ENCODE results near the gene PFAS. TPM values are rescaled to one million over a fixed set of nuclear protein-coding genes. Genes with fewer than 3 reads are reported as not detected.

Gene PFAS
- total and polyA plus RNA-seq, 3 donors from 2014 or later: 17.6 to 40.5 (median 33.3) TPM

- H3K9me3 ChIP-seq: no peaks in the 10 kb centered on the region
- peaks cover 6% of the 10 kb centered on the region for H3K4me1 ChIP-seq
- H3K27ac ChIP-seq: no peak overlapping the region
- intact Hi-C loops (cut with DNase I; ENCODE audit: low total_unique reads): no loop called here
- no peaks in the 10 kb centered on the region for H3K27me3 ChIP-seq
- TF ChIP-seq CTCF (IDR thresholded peaks at IDR 0.05): no peak
- no peak for TF ChIP-seq POLR2A (IDR thresholded peaks at IDR 0.05)
- no peak for DNase-seq
- H3K4me3 ChIP-seq: no peak overlapping the region
- 56 to 81% methylated on average over 7 to 13 of the region's 13 CpGs for WGBS, 2 donors
- H3K36me3 ChIP-seq (ENCODE audit: low read depth, missing control alignments): no peaks in the 10 kb centered on the region
Observed at GRCh38 chr17:8312251-8312650, 63.2 kb downstream of the PFAS start.

GRCh38 chr17:8312726-8313600 is 63.9 kb downstream of the PFAS start:
- peaks cover 6% of the 10 kb centered on the region for H3K4me1 ChIP-seq
- no peak overlapping the region for H3K27ac ChIP-seq
- no peaks in the 10 kb centered on the region for H3K36me3 ChIP-seq (ENCODE audit: low read depth, missing control alignments)
- no peak overlapping the region for H3K4me3 ChIP-seq
- no peaks in the 10 kb centered on the region for H3K9me3 ChIP-seq
- WGBS, 2 donors: 61 to 65% methylated on average over 5 to 15 of the region's 16 CpGs
- TF ChIP-seq POLR2A (IDR thresholded peaks at IDR 0.05): no peak
- no peak for TF ChIP-seq CTCF (IDR thresholded peaks at IDR 0.05)
- intact Hi-C loops (cut with DNase I; ENCODE audit: low total_unique reads): no loop called here
- DNase-seq: no peak
- no peaks in the 10 kb centered on the region for H3K27me3 ChIP-seq

GRCh38 chr17:8314797-8315763 is 66.0 kb downstream of the PFAS start:
- no peak for DNase-seq
- Histone ChIP-seq H3K36me3 (ENCODE audit: low read depth, missing control alignments) (no peaks in the 10 kb centered on the region), H3K4me1 (peaks cover 6% of the 10 kb centered on the region), H3K27me3 (no peaks in the 10 kb centered on the region), H3K4me3 (peak overlapping the region in 1 of 2 donors; percentile 1), H3K27ac (no peak overlapping the region), H3K9me3 (no peaks in the 10 kb centered on the region)
- intact Hi-C loops (cut with DNase I; ENCODE audit: low total_unique reads): no loop called here
- TF ChIP-seq CTCF (IDR thresholded peaks at IDR 0.05): no peak
- no peak for TF ChIP-seq POLR2A (IDR thresholded peaks at IDR 0.05)
- WGBS, 2 donors: 4 to 10% methylated on average over 26 to 29 of the region's 29 CpGs

- DNase-seq: no peak
- intact Hi-C loops (cut with DNase I; ENCODE audit: low total_unique reads): no loop called here
- Histone ChIP-seq H3K27ac (no peak overlapping the region), H3K4me1 (peaks cover 6% of the 10 kb centered on the region), H3K27me3 (no peaks in the 10 kb centered on the region), H3K36me3 (ENCODE audit: low read depth, missing control alignments) (no peaks in the 10 kb centered on the region), H3K9me3 (no peaks in the 10 kb centered on the region), H3K4me3 (peak overlapping the region in 1 of 2 donors; percentile 1)
- no peak for TF ChIP-seq POLR2A (IDR thresholded peaks at IDR 0.05)
- no peak for TF ChIP-seq CTCF (IDR thresholded peaks at IDR 0.05)
- 26 to 39% methylated on average over 16 to 26 of the region's 26 CpGs for WGBS, 2 donors
Observed at GRCh38 chr17:8315764-8316217, 66.7 kb downstream of the PFAS start.
